Fibroblast of mammary gland (primary cell): Measurements from ENCODE around the gene MCTP2.

Experiments
- DNase-seq: peaks from one replicate; pipeline ENCODE4 v3.0.0-alpha.2; 2010; ENCODE audit warnings: low read depth
- H3K4me3 ChIP-seq: 2 replicates; pipeline ENCODE4 v1.5.1; 2011; ENCODE audit warnings: low read depth, mild to moderate bottlenecking, low read length, moderate library complexity; ENCODE audit not compliant: control insufficient read depth
- TF ChIP-seq, protein P1 (sequence below): conservative IDR thresholded peaks from 2 replicates; pipeline ENCODE4 v1.5.1; 2011; ENCODE audit warnings: low read depth, low read length, inconsistent platforms; ENCODE audit not compliant: control insufficient read depth, insufficient read depth

The MCTP2 gene

DNA sequence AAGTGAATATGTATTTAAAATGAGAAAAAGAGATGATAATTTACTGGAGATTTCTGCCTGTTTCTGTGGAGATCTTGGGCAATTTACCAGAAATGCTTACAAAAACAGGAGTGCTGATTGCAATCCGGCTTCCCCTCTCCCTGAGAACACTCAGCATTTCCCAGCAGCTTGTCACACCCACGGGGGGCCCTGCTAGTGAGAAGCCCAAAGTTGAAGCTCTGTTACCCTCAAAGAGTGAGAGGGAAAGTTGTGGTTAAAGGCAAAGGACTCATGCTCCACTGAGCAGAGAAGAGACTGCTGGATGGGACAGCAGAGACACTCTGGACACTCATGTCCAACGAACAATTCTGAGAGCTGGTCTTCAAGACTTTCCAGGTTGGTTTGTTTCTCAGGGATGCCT is 2.9 kb downstream of the MCTP2 start:
- TF ChIP-seq, protein P1, sequence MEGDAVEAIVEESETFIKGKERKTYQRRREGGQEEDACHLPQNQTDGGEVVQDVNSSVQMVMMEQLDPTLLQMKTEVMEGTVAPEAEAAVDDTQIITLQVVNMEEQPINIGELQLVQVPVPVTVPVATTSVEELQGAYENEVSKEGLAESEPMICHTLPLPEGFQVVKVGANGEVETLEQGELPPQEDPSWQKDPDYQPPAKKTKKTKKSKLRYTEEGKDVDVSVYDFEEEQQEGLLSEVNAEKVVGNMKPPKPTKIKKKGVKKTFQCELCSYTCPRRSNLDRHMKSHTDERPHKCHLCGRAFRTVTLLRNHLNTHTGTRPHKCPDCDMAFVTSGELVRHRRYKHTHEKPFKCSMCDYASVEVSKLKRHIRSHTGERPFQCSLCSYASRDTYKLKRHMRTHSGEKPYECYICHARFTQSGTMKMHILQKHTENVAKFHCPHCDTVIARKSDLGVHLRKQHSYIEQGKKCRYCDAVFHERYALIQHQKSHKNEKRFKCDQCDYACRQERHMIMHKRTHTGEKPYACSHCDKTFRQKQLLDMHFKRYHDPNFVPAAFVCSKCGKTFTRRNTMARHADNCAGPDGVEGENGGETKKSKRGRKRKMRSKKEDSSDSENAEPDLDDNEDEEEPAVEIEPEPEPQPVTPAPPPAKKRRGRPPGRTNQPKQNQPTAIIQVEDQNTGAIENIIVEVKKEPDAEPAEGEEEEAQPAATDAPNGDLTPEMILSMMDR, result no peak
- H3K4me3 ChIP-seq, result no peak overlapping the region
- DNase-seq, result no peak

DNA sequence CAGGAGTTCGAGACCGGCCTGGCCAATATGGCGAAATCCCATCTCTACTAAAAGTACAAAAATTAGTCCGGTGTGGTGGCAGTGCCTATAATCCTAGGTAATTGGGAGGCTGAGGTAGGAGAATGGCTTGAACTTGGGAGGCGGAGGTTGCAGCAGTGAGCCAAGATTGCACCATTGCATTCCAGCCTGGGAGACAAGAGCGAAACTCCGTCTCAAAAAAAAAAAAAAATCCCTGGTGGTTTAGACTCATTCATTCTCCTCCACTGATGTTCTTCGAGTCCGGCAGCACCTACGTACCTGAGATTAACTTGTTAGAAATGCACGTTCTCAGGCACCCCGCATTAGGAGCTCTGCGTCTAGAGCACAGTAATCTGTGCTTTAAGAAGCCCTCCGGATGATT is 3.7 kb downstream of the MCTP2 start:
- no peak for DNase-seq
- no peak overlapping the region for H3K4me3 ChIP-seq
- TF ChIP-seq, protein P1, result no peak

DNA sequence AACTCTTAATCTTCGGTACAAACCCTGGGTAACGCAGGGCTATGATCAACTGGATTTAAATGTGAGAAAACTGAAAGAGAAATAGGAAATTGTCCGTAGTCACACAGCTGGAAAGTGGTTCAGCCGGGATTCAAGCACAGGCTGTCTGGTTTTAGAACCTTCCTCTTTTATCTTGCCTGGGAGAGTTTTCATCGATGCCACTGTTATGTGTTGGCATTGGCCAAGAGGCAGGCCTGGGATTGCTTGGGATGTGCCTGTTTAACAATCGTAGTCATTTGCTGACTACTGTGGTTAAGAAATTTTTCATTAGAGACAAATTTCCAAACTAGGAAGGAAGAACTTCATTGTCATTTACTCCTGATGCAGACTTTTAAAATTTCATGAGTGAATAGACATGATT is 4.3 kb downstream of the MCTP2 start:
- no peak overlapping the region for H3K4me3 ChIP-seq
- TF ChIP-seq, protein P1, result no peak
- DNase-seq, result no peak

DNA sequence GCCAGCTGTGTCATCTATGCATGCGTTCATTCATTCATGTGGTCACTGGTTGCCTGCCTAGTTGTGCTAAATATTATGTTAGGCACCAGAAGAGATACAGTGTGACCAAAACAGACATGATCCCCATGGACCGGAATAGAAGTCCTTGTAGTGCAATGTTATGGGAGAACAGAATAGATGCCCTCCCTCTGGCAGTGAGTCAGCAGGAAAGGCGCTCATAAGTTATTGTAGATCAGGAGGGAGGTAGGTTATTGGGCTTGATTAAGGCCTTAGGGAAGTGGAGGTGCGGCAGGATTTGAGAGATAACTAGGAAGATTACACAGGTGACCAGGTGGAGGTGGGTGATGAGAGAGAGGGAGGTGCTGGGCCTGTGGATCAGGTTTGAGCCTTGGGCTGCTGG is 5.2 kb downstream of the MCTP2 start:
- TF ChIP-seq, protein P1, result no peak
- no peak overlapping the region for H3K4me3 ChIP-seq
- DNase-seq, result no peak

DNA sequence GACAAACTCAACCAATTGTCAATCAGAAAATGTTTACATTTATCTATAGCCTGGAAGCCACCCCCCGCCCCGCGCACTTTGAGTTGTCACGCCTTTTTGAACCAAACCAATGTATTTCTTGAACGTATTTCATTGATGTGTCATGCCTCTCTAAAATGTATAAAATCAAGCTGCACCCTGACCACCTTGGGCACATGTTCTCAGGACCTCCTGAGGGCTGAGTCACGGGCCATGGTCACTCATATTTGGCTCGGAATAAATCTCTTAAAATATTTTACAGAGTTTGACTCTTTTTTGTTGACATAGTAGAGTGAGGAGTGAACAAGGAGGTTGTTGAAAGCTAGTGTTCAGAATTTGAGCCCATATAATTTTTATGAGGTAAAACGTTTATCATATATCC is 6.5 kb downstream of the MCTP2 start:
- DNase-seq, result no peak
- H3K4me3 ChIP-seq, result no peak overlapping the region
- TF ChIP-seq, protein P1, result no peak

DNA sequence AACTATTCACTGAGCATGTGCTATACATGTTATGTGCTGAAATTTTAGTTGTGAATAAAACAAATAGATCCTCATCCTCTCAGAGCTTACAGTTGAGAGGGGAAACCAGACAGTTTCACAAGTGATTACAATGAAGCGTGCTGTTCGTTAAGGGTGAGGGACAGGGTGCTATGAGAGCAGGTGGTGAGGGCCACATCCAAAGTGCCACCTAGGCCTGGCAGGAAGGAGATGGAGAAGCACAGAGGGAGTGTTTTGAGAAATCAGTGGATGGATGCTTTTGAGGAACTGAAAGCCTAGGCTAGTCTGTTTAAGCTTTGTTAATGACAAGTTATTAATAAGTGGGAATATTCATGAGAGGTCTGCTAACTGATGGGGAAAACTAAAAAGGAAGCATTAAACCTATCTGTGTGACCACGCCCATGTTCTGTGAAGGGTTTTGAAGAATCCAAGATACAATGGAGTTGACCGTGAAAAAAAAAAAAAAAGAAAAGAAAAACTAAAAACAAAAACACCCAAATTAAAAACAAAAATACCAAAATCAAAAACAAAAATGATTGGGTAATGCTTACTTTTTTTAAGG is 7.3 kb downstream of the MCTP2 start:
- no peak for DNase-seq
- TF ChIP-seq, protein P1, result no peak
- H3K4me3 ChIP-seq, result no peak overlapping the region

DNA sequence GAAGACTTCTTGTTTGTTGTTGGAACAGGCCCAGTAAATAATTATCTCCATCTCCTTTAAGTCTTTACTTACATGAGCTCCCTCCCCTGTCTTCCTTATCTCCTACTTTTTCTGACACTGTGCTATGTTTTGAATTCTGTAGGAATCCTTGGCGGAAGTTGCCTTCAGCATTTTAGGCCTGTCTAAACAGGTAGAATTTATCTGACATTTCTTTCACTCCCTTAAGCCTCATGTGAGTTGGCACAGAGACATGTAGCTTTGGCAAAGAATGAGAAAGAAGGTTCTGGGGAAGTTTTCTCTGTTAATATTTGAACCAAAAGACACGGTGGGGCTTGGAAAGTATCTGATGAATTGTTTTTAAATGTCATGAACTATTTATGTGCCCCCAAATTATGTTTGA is 8.1 kb downstream of the MCTP2 start:
- TF ChIP-seq, protein P1, result no peak
- DNase-seq, result no peak
- H3K4me3 ChIP-seq, result no peak overlapping the region
